HCT116 (cell line): Measurements from ENCODE around the gene MCF2L. TPM values are rescaled to one million over a fixed set of nuclear protein-coding genes. Genes with fewer than 3 reads are reported as not detected.

Experiments used
- ATAC-seq: fragments of 200-7000 bp; cut with Tn5 transposase; 2 replicates; pipeline ENCODE4 v1.9.1; 2020; ENCODE audit warnings: mild to moderate bottlenecking, moderate library complexity
- BruUV-seq: library from RNA; stranded (reverse); fragments of 400-500 nt; replicated peaks from 2 replicates; lab custom pipeline; 2021; lab: Mats Ljungman, UMichigan
- CTCF ChIA-PET: fragments of 300-600 bp; sonication (Branson Sonifier 250); formaldehyde crosslinking; loops from one replicate; lab custom pipeline; 2021; ENCODE audit warnings: antibody characterized with exemption; lab: Charles Lee
- POLR2A ChIA-PET: fragments of 300-600, 350-600 bp; sonication (Branson Sonifier 250); formaldehyde crosslinking; loops from one replicate; lab custom pipeline; 2021; ENCODE audit warnings: antibody characterized with exemption; lab: Charles Lee
- RAD21 ChIA-PET, 2 experiments: fragments of 300-600 bp; sonication (Branson Sonifier 250); formaldehyde crosslinking; loops; one replicate each; lab custom pipeline; 2023; ENCODE audit warnings: low total read pairs in 2 of 2; ENCODE audit not compliant: uncharacterized antibody in 2 of 2, unreplicated experiment in 2 of 2, low non-redundant PET in 1 of 2; lab: Charles Lee
- DNase-seq: peaks from one replicate; pipeline ENCODE4 v3.0.0-alpha.2; 2010; ENCODE audit warnings: low read depth, low spot score
- H2AFZ ChIP-seq: fragments of 200-600 bp; shearing (Covaris generic), sonication (generic); 2 replicates; pipeline ENCODE4 v1.6.1; 2017; ENCODE audit warnings: low read depth, mixed run types, mixed read lengths, antibody characterized with exemption, low read length; ENCODE audit not compliant: poor library complexity, severe bottlenecking
- H3K27ac ChIP-seq: 2 replicates; pipeline ENCODE4 v1.5.1; 2012; ENCODE audit warnings: low read depth, low read length
- H3K27me3 ChIP-seq: fragments of 200-600 bp; sonication (generic); 2 replicates; pipeline ENCODE4 v1.6.1; 2016; ENCODE audit warnings: mixed run types, low read length, mixed read lengths; ENCODE audit not compliant: insufficient read depth
- H3K36me3 ChIP-seq, 2 experiments: fragments of 200-500 bp in 1 of 2; fragments of 200-600 bp in 1 of 2; sonication (Bioruptor generic) in 1 of 2; sonication (generic) in 1 of 2; 2 replicates each; pipeline versions ENCODE4 v1.5.1 to v1.6.1; 2014 to 2016; ENCODE audit warnings: low read length in 2 of 2, inconsistent platforms in 1 of 2, mixed read lengths in 1 of 2, mixed run types in 1 of 2; ENCODE audit not compliant: insufficient read depth in 2 of 2, control insufficient read depth in 1 of 2
- H3K4me1 ChIP-seq, 2 experiments: fragments of 200-600 bp in 1 of 2; sonication (generic) in 1 of 2; 2 replicates each; pipeline versions ENCODE4 v1.5.1 to v1.6.1; 2012 to 2017; ENCODE audit warnings: low read length in 2 of 2, inconsistent platforms in 1 of 2, mild to moderate bottlenecking in 1 of 2, mixed read lengths in 1 of 2, mixed run types in 1 of 2, moderate library complexity in 1 of 2; ENCODE audit not compliant: insufficient read depth in 2 of 2, control insufficient read depth in 1 of 2
- H3K4me2 ChIP-seq: fragments of 200-600 bp; sonication (generic); 2 replicates; pipeline ENCODE4 v1.6.1; 2017; ENCODE audit warnings: mixed run types, low read length, mixed read lengths
- H3K4me3 ChIP-seq, 2 experiments: fragments of 200-600 bp in 1 of 2; sonication (generic) in 1 of 2; replicated peaks in 1 of 2; 2 replicates each; pipeline ENCODE4 v1.5.1; 2011 to 2016; ENCODE audit warnings: low read length in 2 of 2, control low read depth in 1 of 2, low read depth in 1 of 2, mild to moderate bottlenecking in 1 of 2, mixed read lengths in 1 of 2, mixed run types in 1 of 2
- H3K79me2 ChIP-seq: fragments of 200-600 bp; sonication (generic); 2 replicates; pipeline ENCODE4 v1.6.1; 2017; ENCODE audit warnings: mild to moderate bottlenecking, mixed run types, low read length, moderate library complexity, mixed read lengths; ENCODE audit not compliant: insufficient read depth
- H3K9ac ChIP-seq: fragments of 200-600 bp; sonication (generic); 2 replicates; pipeline ENCODE4 v1.6.1; 2016; ENCODE audit warnings: low read length, mixed read lengths
- H3K9me2 ChIP-seq: fragments of 200-600 bp; sonication (generic), shearing (Covaris generic); 2 replicates; pipeline ENCODE4 v1.6.1; 2017; ENCODE audit warnings: mixed run types, mild to moderate bottlenecking, moderate library complexity; ENCODE audit not compliant: insufficient read depth
- H3K9me3 ChIP-seq, 2 experiments: fragments of 200-500 bp in 1 of 2; fragments of 200-600 bp in 1 of 2; sonication (Bioruptor generic) in 1 of 2; sonication (generic) in 1 of 2; 2 replicates each; pipeline ENCODE4 v1.6.1; 2014 to 2017; ENCODE audit warnings: low read length in 2 of 2, mixed read lengths in 2 of 2, inconsistent platforms in 1 of 2, low read depth in 1 of 2, mild to moderate bottlenecking in 1 of 2, mixed run types in 1 of 2, moderate library complexity in 1 of 2; ENCODE audit not compliant: control insufficient read depth in 1 of 2, insufficient read depth in 1 of 2
- H4K20me1 ChIP-seq: fragments of 200-600 bp; sonication (generic), shearing (Covaris generic); 2 replicates; pipeline ENCODE4 v1.6.1; 2017; ENCODE audit warnings: mixed run types, mild to moderate bottlenecking, moderate library complexity; ENCODE audit not compliant: insufficient read depth
- CBX3 ChIP-seq: IDR thresholded peaks from 2 replicates; pipeline ENCODE4 v1.6.1; 2012; ENCODE audit warnings: low read depth
- CEBPB ChIP-seq: IDR thresholded peaks from 2 replicates; pipeline ENCODE4 v1.6.1; 2012; ENCODE audit warnings: low read depth
- ELF1 ChIP-seq: IDR thresholded peaks from 2 replicates; pipeline ENCODE4 v1.6.1; 2012; ENCODE audit warnings: low read depth, borderline replicate concordance
- EZH2phosphoT487 ChIP-seq: fragments of 200-600 bp; IDR thresholded peaks from 2 replicates; pipeline ENCODE4 v1.6.1; 2018; ENCODE audit warnings: antibody characterized with exemption, borderline replicate concordance
- FOSL1 ChIP-seq: IDR thresholded peaks from 2 replicates; pipeline ENCODE4 v1.6.1; 2012; ENCODE audit warnings: low read depth
- JUND ChIP-seq: IDR thresholded peaks from 2 replicates; pipeline ENCODE4 v1.6.1; 2012
- POLR2A ChIP-seq: IDR thresholded peaks from 2 replicates; pipeline ENCODE4 v1.7.0; 2011; ENCODE audit warnings: borderline replicate concordance; ENCODE audit not compliant: insufficient read depth, insufficient read length; ENCODE audit errors: extremely low read depth
- POLR2AphosphoS5 ChIP-seq: IDR thresholded peaks from 2 replicates; pipeline ENCODE4 v1.6.1; 2011; ENCODE audit warnings: mild to moderate bottlenecking, low read depth, low read length, moderate library complexity
- RAD21 ChIP-seq: IDR thresholded peaks from 2 replicates; pipeline ENCODE4 v1.6.1; 2012; ENCODE audit warnings: low read depth, mild to moderate bottlenecking
- SIN3A ChIP-seq: IDR thresholded peaks from 2 replicates; pipeline ENCODE4 v1.6.1; 2012; ENCODE audit warnings: low read depth
- SRF ChIP-seq: IDR thresholded peaks from 2 replicates; pipeline ENCODE4 v1.6.1; 2012; ENCODE audit warnings: low read depth
- intact Hi-C: fragments of 100-400 bp; cut with micrococcal nuclease; formaldehyde crosslinking; loops from 2 replicates; pipeline ENCODE4 v1.10.0; 2022
- total RNA-seq: library from RNA; stranded (reverse); gene quantifications from one replicate; pipeline ENCODE4 v1.2.1, GENCODE V29; 2021; ENCODE audit not compliant: unreplicated experiment
- TF ChIP-seq, protein P1 (sequence below): IDR thresholded peaks from 2 replicates; pipeline ENCODE4 v1.6.1; 2012
- TF ChIP-seq, protein P2 (sequence below), 3 experiments: fragments of 200-600 bp in 1 of 3; sonication (generic) in 1 of 3; IDR thresholded peaks in 2 of 3; conservative IDR thresholded peaks in 1 of 3; 2 replicates each; pipeline ENCODE4 v1.5.1; 2012 to 2017; ENCODE audit warnings: low read depth in 2 of 3, low read length in 2 of 3, antibody characterized with exemption in 1 of 3, borderline replicate concordance in 1 of 3, control low read depth in 1 of 3, mild to moderate bottlenecking in 1 of 3, mixed read lengths in 1 of 3, mixed run types in 1 of 3, moderate library complexity in 1 of 3; ENCODE audit not compliant: insufficient read depth in 1 of 3
- TF ChIP-seq, protein P3 (sequence below): IDR thresholded peaks from 2 replicates; pipeline ENCODE4 v1.6.1; 2012; ENCODE audit warnings: low read depth

The MCF2L gene
- total RNA-seq, 1 experiment from 2014 or later: 19.3 TPM

DNA sequence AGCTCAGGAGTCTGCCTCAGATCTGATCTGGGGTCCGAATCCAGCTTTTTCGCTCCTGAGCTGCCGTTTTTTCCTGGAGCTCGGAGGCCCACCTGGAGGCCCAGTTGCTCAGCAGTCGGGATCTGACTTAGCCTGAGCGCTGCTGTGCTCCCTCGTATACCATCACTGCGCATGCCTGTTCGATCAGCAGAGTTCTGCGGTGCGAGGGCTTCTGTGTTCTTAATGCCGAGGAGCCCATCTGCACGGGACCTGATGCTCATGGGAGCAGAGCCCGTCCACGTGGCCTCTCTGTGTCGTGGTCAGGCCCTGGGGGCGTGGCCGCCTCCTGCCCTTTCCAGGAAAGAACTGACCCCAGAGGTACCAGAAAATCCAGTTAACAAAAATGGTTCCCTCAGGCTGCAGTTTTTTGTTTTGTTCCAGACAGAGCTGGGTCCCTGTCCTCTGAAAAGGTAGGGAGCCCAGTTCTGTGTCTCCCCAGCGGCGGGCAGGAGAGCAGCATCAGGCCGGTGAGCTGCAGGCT is 57.4 kb downstream of the MCF2L start:
- intact Hi-C loops: no loop called here
- no peaks in the 10 kb centered on the region for H3K9me2 ChIP-seq
- H3K27me3 ChIP-seq: no peaks in the 10 kb centered on the region
- no peak overlapping the region for H3K9ac ChIP-seq
- ChIA-PET CTCF (no interaction called here), POLR2A (no interaction called here), RAD21 (no interaction called here)
- H3K9me3 ChIP-seq: no peaks in the 10 kb centered on the region
- BruUV-seq: no TSS peak
- peaks cover 5 to 17% of the 10 kb centered on the region in 2 experiments for H3K4me1 ChIP-seq
- no peak overlapping the region for H2AFZ ChIP-seq
- no peak overlapping the region for H3K27ac ChIP-seq
- H4K20me1 ChIP-seq: no peaks in the 10 kb centered on the region
- no peak overlapping the region for H3K4me3 ChIP-seq
- H3K4me2 ChIP-seq: no peak overlapping the region
- DNase-seq (no peak), ATAC-seq (no peak)
- H3K36me3 ChIP-seq: no peaks in the 10 kb centered on the region
- H3K79me2 ChIP-seq: no peaks in the 10 kb centered on the region
- no peak for TF ChIP-seq FOSL1
- no peak for TF ChIP-seq ELF1
- no peak for TF ChIP-seq CEBPB
- TF ChIP-seq, protein P1, sequence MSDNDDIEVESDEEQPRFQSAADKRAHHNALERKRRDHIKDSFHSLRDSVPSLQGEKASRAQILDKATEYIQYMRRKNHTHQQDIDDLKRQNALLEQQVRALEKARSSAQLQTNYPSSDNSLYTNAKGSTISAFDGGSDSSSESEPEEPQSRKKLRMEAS: no peak
- TF ChIP-seq SRF: no peak
- TF ChIP-seq JUND: no peak
- no peak for TF ChIP-seq POLR2A
- TF ChIP-seq SIN3A: no peak
- TF ChIP-seq, protein P2, sequence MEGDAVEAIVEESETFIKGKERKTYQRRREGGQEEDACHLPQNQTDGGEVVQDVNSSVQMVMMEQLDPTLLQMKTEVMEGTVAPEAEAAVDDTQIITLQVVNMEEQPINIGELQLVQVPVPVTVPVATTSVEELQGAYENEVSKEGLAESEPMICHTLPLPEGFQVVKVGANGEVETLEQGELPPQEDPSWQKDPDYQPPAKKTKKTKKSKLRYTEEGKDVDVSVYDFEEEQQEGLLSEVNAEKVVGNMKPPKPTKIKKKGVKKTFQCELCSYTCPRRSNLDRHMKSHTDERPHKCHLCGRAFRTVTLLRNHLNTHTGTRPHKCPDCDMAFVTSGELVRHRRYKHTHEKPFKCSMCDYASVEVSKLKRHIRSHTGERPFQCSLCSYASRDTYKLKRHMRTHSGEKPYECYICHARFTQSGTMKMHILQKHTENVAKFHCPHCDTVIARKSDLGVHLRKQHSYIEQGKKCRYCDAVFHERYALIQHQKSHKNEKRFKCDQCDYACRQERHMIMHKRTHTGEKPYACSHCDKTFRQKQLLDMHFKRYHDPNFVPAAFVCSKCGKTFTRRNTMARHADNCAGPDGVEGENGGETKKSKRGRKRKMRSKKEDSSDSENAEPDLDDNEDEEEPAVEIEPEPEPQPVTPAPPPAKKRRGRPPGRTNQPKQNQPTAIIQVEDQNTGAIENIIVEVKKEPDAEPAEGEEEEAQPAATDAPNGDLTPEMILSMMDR (IDR thresholded peaks at IDR 0.05 in 2 of 3, conservative IDR thresholded peaks at IDR 0.05 in 1 of 3; ENCODE audit: borderline replicate concordance in 1 of 3, insufficient read depth in 1 of 3, low read depth in 2 of 3, low read length in 2 of 3): no peak

DNA sequence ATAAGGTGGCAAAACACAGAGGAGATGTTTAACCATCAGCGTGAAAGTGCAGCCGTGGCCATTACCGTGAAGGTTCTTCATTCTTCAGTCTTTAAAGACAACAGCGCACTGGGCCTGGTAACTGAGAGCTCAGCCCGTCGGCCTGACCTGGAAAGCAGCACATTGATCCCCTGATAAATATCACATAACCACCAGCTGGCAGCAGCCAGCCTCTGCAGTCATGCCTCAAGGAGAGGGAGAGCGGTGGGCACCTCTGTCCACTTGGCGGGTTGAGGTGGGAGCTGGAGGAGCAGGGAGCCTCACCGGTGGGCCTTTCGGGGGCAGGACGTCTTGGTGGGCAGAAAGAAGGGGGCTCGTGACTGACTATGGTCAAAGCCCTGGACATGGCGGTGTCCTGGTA is 58.1 kb downstream of the MCF2L start:
- BruUV-seq: no TSS peak
- Histone ChIP-seq H3K27ac (no peak overlapping the region), H4K20me1 (no peaks in the 10 kb centered on the region), H3K9me2 (no peaks in the 10 kb centered on the region), H2AFZ (no peak overlapping the region), H3K9ac (no peak overlapping the region), H3K4me2 (no peak overlapping the region), H3K27me3 (no peaks in the 10 kb centered on the region), H3K4me3 (no peak overlapping the region), H3K9me3 (no peaks in the 10 kb centered on the region), H3K4me1 (peaks cover 5 to 17% of the 10 kb centered on the region in 2 experiments), H3K79me2 (no peaks in the 10 kb centered on the region), H3K36me3 (no peaks in the 10 kb centered on the region)
- RAD21 ChIA-PET: no interaction called here
- ATAC-seq: no peak
- DNase-seq: no peak
- POLR2A ChIA-PET: no interaction called here
- intact Hi-C loops: no loop called here
- CTCF ChIA-PET: interaction anchor here (1.3 kb wide), 1 partner anchor 84 kb away, joined by 3 read pairs; no protein-coding TSS in a partner anchor
- TF ChIP-seq SIN3A (no peak), POLR2AphosphoS5 (no peak), EZH2phosphoT487 (no peak), POLR2A (no peak), SRF (no peak), CBX3 (no peak), FOSL1 (no peak), CEBPB (no peak), RAD21 (no peak), JUND (no peak)
- TF ChIP-seq, protein P3, sequence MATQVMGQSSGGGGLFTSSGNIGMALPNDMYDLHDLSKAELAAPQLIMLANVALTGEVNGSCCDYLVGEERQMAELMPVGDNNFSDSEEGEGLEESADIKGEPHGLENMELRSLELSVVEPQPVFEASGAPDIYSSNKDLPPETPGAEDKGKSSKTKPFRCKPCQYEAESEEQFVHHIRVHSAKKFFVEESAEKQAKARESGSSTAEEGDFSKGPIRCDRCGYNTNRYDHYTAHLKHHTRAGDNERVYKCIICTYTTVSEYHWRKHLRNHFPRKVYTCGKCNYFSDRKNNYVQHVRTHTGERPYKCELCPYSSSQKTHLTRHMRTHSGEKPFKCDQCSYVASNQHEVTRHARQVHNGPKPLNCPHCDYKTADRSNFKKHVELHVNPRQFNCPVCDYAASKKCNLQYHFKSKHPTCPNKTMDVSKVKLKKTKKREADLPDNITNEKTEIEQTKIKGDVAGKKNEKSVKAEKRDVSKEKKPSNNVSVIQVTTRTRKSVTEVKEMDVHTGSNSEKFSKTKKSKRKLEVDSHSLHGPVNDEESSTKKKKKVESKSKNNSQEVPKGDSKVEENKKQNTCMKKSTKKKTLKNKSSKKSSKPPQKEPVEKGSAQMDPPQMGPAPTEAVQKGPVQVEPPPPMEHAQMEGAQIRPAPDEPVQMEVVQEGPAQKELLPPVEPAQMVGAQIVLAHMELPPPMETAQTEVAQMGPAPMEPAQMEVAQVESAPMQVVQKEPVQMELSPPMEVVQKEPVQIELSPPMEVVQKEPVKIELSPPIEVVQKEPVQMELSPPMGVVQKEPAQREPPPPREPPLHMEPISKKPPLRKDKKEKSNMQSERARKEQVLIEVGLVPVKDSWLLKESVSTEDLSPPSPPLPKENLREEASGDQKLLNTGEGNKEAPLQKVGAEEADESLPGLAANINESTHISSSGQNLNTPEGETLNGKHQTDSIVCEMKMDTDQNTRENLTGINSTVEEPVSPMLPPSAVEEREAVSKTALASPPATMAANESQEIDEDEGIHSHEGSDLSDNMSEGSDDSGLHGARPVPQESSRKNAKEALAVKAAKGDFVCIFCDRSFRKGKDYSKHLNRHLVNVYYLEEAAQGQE: no peak
